NOMO-1 treated with DMSO at 0.1 percent for 48 hours (cell line): ENCODE data around the gene MASP2.
"Not testable (repeated sequence)": the region's sequence is repeated elsewhere in the genome, so short reads cannot be mapped to it uniquely, and the experiment has no call there.

Experiments
- DNase-seq: peaks from one replicate; lab custom pipeline; 2025; ENCODE audit not compliant: unreplicated experiment; lab: John Stamatoyannopoulos, UW

MASP2 gene

DNA sequence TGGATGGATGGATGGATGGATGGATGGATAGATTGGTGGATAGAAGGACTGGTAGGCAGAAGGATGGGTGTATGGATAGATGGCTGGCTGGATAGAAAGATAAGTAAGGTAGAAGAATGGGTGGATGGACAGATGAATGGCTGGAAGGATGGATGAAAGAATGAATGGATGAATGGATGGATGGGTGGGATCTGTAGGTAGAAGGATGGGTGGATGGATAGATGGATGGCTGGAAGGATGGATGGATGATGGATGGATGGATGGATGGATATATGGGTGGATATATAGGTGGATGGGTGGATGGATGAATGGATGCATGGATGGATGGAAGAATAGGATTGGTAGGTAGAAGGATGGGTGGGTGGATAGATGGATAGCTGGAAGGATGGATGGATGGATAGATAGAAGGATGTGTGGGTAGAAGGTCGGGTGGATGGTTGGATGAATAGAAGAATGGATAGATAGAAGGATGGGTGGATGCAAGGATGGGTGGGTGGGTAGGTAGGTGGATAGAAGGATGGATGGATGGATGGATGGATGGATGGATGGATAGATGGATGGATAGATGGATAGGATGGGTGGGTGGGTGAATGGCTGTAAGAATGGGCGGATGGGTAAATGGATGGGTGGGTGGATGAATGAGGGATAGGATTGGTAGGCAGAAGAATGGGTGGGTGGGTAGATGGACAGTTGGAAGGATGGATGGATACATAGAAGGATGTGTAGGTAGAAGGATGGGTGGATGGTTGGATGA is 7.5 kb downstream of the MASP2 start:
- DNase-seq = no peak

DNA sequence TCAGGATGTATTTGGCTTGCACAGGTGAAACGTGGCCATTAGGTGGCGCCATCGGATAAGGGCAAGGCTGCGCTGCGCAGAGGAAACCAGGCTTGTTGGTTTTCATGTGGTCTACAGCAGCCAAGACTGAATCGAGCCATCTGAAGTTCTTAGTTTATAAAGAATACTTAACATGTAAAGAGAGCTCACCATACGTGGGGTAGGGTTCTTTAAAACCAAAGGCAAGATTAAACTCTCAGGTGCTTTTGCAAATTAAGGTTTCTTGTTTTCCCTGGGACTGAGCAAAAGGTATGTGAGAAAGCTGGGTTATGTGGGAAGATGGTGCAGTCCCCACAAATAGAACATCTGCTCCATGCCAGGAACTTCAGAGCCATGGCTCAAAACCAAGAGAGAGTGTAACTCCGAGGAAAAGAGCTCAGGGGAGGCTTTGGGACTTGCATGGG is 9.3 kb downstream of the MASP2 start:
- DNase-seq = peak; percentile 84

DNA sequence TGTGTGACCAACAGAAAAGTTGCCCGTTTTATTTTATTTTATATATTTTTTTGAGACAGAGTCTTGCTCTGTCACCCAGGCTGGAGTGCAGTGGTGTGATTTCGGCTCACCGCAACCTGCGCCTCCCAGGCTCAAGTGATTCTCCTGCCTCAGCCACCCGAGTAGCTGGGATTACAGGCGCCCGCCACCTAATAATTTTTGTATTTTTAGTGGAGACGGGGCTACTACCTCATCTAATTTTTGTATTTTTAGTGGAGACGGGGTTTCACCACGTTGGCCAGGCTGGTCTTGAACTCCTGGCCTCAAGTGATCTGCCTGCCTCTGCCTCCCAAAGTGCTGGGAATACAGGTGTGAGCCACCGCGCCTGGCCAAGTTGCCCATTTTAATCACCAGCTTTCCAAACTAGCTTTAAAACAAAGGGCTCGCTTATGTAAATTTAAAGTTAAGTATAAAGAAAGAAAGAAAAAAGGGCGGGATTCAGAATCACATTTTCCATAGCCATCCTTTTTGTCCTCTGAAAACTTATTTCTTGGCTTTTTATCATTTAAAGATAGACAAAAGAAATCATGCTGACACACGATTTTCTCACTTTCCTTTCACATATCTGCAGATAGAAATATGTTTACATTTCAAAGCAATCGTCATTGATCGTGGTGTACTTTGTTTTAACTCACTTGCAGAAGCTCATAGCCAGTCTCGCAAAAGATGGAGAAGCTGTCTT is 9.9 kb downstream of the MASP2 start:
- DNase-seq = not testable (repeated sequence)

DNA sequence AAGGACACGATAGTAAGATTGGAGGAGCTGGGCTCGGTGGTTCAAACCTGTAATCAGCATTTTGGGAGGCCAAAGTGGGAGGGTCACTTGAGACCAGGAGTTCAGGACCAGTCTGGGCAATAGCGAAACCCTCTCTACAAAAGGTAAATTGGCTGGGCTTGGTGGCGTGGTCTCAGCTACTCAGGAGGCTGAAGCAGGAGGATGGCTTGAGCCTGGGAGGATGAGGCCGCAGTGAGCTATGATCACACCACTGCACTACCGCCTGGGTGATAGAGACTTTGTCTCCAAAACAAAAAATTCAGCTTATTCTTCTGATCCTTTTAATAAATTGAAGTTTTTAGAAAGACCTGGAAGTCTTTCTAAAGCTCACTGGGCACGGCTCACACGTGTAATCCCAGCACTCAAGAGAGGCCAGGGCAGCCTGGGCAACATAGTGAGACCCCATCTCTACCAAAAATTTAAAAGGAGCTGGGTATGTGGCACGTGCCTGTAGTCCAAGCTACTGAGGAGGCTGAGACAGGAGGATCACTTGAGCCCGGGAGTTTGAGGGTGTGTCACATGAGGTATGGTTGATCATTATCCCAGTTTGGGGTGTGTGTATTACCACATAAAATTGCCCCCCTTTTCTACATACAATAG is 15.3 kb downstream of the MASP2 start:
- no peak for DNase-seq

DNA sequence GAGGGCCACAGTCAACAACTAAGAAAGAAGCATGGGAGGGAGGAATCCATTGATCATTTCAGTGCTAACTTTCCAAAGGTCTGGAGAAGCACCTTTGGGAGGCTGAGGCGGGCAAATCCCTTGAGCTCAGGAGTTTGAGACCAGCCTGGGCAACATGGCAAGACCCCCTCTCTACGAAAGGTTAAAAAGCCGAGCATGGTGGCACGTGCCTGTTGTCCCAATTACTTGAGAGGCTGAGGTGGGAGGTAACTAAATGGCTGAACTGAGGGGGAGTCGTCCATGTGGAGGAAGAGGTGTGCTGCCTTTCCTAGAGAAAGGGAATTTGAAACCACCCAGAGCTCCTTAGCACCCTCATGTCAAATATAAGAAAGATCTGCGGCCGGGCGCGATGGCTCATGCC is 16.2 kb downstream of the MASP2 start:
- no peak for DNase-seq

DNA sequence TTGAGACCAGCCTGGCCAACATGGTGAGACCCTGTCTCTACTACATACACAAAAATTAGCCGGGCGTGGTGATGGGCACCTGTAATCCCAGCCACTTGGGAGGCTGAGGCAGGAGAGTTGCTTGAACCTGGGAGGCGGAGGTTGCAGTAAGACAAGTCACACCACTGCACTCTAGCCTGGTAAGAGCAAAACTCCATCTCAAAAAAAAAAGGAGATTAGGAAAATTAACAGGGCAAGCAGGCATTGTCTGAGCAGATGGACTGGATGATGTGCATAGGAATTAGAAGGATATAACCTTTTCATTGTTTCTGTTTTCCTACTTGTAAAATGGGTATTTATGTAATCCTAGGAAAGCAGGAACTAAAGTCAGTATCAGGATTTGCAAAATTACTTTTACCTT is 19.0 kb downstream of the MASP2 start:
- DNase-seq = no peak

DNA sequence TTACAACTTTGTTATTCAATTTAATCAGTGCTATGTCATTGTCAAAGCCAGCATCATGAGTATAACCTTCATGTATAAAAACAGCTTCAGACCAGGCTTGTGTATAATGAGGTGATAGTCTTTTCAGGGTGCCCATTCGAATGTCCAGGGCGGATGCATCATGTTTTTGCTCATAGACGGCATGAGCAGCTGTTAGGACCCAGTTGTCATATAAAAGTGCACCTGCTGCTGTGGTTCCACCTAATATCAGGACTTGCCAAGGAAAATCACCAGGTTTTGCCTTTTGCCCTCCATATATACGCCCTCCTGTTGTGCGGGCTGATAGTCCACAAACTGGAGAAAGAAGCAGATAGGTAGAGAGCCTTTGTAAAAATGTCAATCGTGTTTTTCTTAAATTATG is 19.7 kb downstream of the MASP2 start:
- no peak for DNase-seq

DNA sequence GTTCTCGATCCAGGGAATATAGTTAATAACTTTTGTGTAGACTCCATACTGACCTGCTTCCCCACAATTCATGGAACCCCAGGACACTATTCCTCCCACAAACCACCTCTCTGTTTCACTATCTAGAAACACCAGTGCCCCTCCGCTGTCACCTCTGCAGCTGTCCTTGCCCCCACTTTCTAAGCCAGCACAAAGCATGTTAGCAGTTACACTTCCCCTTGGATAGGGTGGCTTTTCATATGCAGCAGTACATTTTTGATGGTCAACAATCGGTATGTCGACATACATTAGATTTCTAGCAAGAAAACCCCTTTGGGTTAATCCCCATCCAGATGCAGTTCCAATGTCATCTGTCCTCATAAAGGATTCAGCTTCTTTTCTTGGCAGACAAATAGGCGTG is 20.1 kb downstream of the MASP2 start:
- DNase-seq = no peak

DNA sequence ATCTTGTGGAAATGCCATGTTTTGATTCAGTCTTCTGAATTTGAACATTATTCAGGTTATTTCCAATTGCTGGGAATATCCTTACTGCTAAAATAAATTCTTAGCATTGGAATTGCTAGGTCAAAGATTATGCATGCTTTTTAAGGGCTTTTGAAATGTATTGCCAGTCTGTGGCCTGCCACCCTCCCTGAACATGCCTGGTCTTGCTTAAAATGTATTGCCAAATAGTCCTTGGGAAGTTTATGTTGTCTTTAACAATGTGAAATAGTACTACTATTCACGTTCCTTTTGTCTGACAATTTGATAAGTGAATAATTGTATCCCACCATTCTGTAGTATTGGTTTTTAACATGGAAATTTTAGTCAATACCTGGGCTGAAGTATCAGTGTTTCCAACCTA is 21.0 kb downstream of the MASP2 start:
- no peak for DNase-seq

DNA sequence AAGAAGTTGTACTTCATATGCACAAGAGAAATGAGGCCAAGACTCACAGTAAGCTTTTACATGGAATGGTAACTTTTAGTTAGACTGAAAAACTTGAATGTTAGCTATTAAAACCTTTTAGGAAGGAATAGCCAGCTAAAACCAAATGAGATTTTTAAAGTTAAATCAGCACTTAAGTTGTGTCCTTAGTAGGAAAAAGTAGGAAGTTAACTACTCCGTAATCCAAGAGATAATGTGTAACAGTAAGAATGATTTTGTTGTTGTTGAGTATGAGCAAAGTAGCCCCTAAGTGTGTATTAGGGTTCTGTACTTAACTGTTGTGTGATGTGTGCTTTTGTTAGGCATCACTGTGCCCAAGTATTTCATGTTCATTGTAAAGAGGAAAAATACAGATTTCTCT is 21.4 kb downstream of the MASP2 start:
- DNase-seq = no peak

DNA sequence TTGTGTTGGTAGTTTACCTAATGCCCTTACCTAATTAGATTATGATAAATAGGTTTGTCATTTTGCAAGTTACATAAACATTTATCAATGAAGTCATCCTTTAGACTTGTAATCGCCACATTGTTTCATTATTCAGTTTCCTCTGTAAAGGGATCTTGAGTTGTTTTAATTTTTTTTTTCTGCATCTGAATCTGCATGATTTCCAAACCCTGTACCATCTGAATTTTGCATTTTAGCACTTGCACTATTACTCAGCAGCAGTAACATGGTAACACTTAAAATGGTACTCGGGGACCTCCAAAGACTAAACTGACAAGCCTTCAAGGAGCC is 22.2 kb downstream of the MASP2 start:
- DNase-seq = no peak

DNA sequence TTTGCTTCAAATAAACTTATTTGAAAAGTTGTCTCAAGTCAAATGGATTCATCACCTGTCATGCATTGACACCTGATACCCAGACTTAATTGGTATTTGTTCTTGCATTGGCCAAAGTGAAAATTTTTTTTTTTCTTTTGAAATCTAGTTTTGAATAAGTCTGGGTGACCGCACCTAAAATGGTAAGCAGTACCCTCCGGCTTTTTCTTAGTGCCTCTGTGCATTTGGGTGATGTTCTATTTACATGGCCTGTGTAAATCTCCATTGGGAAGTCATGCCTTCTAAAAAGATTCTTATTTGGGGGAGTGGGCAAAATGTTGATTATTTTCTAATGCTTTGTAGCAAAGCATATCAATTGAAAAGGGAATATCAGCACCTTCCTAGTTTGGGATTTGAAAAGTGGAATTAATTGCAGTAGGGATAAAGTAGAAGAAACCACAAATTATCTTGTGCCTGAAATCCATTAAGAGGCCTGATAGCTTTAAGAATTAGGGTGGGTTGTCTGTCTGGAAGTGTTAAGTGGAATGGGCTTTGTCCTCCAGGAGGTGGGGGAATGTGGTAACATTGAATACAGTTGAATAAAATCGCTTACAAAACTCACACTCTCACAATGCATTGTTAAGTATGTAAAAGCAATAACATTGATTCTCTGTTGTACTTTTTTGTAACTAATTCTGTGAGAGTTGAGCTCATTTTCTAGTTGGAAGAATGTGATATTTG is 22.7 kb downstream of the MASP2 start:
- no peak for DNase-seq

DNA sequence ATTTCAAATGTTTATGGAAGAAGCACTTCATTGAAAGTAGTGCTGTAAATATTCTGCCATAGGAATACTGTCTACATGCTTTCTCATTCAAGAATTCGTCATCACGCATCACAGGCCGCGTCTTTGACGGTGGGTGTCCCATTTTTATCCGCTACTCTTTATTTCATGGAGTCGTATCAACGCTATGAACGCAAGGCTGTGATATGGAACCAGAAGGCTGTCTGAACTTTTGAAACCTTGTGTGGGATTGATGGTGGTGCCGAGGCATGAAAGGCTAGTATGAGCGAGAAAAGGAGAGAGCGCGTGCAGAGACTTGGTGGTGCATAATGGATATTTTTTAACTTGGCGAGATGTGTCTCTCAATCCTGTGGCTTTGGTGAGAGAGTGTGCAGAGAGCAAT is 23.8 kb downstream of the MASP2 start:
- DNase-seq = no peak

DNA sequence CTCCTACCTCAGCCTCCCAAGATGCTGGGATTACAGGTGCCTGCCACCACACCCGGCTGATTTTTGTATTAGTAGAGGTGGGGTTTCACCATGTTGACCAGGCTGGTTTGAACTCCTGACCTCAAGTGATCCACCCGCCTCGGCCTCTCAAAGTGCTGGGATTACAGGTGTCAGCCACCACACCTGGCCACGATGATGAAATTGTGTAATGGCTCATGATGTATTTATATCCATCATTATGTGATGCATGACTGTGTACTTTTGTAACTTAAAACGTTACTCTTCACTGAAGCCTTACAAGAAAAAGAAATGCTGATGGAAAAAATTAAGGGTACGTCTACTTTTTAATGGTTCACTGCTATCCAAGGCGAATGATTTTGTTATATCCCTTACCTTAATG is 27.1 kb downstream of the MASP2 start:
- DNase-seq = no peak

DNA sequence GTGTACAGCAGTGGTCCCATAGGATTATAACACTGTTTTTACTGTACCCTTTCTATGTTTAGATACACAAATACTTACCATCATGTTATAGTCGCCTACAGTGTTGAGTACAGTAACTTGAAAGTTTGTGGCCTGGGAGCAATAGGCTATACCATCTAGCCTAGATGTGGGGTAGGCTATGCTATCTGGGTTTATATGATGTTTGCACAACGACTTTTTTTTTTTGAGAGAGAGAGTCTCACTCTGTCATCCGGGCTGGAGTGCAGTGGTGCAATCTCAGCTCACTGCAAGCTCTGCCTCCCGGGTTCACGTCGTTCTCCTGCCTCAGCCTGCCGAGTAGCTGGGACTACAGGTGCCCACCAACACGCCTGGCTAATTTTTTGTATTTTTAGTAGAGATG is 27.7 kb downstream of the MASP2 start:
- not testable (repeated sequence) for DNase-seq

DNA sequence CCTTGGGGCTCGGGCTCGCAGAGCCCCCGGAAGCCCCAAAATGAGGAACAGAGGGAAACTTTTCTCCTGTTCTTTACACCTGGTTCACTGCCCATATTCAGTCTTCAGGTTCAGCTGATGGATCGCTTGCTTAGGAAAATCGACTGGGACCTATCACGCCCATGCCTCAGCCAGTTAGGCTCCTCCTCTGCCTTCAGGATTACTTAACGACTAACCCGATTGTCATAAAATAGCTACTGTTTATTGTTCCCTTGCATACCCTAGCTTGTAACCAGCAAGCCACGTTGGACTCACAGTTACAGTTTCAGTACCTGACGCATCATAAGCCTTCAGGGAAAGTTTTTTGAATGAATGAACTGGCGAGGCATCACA is 33.9 kb downstream of the MASP2 start:
- DNase-seq = no peak

DNA sequence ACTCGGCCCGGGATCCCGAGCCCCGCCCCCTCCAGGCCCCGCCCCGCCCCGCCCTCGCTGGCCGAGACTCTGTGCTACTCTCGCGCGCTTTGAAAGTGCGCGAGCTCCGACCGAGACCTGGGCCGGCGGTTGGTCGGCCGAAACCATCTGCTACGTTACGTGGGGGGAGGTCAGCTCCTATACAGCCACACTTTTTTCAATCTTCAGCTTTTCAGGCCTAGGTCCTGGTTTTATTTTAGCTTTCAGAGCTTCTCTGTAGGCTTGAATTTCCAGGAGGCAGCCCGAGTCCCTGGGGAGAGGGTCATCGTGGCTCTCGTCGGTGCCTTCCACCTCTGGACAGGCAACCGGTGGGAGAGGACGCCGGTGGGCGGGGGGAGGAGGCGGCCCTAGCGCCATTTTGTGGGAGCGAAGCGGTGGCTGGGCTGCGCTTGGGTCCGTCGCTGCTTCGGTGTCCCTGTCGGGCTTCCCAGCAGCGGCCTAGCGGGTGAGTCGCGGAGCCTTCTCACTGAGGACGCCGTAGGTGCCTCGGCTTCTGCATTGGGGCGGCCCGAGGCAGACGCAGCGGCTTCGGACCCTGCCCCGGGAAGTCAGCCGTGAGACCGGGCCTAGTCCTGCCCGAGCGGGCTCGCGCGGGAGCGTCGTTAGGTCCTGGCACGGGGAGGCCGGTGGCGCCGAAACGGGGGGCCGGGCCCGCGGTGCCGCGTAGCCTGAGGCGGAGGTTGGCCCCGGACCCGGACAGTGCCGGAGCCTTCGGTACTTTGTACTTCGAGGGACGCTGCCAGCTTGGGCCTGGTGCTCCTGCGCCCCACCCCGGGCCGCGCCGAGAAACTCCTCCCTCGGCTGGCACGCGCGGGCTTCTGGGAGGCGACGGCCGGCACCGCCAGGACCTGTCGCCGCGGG is 34.5 kb downstream of the MASP2 start, which contains the start of gene TARDBP:
Gene TARDBP (plus strand): TSS at position 395 of the 900 bp plus-strand sequence. CDS start 1,074 bp downstream, outside the sequence.
- DNase-seq = peak; percentile 81

DNA sequence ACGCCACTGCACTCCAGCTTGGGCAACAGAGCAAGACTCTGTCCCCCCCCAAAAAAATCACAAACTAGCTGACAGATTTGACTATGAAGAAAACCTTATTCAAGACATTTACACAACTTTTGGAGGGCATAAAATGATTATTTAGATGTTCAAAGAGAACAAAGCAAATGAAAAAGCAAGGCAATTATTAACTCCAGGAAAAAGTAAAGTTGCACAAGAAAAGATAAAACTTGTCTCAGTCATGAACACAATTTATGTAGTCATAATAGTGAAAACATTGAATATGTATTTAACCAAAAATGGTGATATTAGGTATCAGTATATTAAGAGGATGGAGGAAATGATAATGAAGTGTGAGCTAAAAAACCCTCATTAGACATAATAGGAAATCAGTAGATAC is 46.5 kb downstream of the MASP2 start:
- DNase-seq = no peak

DNA sequence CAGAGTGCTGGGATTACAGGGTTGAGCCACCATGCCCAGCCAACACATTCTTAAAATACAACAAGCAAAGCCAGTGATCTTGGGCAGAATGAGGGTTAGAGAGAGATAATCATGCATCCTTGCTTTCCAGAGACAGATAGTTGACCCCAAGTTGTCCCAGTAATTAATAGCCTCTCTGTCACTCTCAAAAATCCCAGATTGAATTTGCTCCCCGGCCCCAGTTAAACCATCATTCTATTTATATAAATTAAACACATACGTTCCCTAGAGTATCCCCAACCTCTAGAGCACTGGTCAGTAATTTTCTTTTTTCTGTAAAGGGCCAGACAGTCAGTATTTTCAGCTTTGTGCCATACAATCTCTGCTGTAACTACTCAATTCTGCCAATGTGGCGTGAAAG is 50.9 kb downstream of the MASP2 start:
- no peak for DNase-seq

DNA sequence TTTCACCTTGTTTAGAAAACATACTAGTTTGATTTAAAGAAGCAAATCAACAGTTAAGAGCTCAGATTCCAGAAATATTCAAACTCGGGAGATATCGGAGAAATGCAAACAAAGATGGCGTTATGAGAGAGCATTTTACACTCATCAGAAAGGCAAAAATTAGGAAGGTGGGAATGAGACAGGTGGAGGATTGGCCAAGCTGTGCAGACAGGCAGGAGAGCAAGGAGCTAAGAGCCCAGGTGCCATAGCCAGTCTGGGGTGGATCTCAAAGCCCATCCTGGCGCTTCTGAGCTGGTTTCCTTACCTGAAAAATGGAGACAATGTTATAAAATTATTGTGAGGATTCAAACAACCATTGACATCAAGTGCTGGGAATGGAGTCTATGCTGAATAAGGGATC is 54.2 kb downstream of the MASP2 start:
- DNase-seq = no peak

DNA sequence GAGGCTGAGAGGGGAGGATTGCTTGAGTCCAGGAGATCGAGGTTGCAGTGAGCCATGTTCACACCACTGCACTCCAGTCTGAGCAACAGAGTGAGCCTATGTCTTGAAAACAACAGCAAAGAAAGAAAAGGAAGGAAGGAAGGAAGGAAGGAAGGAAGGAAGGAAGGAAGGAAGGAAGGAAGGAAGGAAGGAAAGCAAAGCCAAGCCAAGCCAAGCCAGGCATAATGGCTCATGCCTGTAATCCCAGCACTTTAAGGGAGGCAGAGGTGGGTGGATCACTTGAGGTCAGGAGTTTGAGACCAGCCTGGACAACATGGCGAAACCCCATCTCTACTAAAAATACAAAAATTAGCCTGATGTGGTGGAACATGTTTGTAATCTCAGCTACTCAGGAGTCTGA is 55.0 kb downstream of the MASP2 start:
- DNase-seq = not testable (repeated sequence)
